GM13976 (cell line): ENCODE results near the gene SLC1A7.

Experiments used
- DNase-seq: peaks from one replicate; pipeline ENCODE4 v3.0.0; 2012; ENCODE audit warnings: low spot score
- CTCF ChIP-seq: IDR thresholded peaks from 2 replicates; pipeline ENCODE4 v1.5.1; 2012; ENCODE audit warnings: borderline replicate concordance, mild to moderate bottlenecking; ENCODE audit not compliant: insufficient read depth; ENCODE audit errors: extremely low read depth, missing control alignments, control extremely low read depth
- in situ Hi-C: fragments of 300-500 bp; cut with MboI; formaldehyde crosslinking; loops from one replicate; pipeline ENCODE4 v1.12.0; 2022; ENCODE audit warnings: low sequenced_read_pairs, mixed read lengths, inconsistent platforms; ENCODE audit not compliant: unreplicated experiment

The SLC1A7 gene

GRCh38 chr1:53061859-53062707, 80.4 kb downstream of the SLC1A7 start, which contains the start of gene PODN:
Gene PODN (plus strand): TSS chr1:53062213. CDS start chr1:53069856, 7,643 bp downstream.
- peak; percentile 55 for DNase-seq
- in situ Hi-C loops, result no loop called here
- no peak for TF ChIP-seq CTCF

GRCh38 chr1:53061123-53061858, 81.1 kb downstream of the SLC1A7 start:
- no peak for TF ChIP-seq CTCF
- DNase-seq, result peak; percentile 20
- in situ Hi-C loops, result no loop called here

GRCh38 chr1:53060579-53060978, 81.9 kb downstream of the SLC1A7 start:
- in situ Hi-C loops, result no loop called here
- TF ChIP-seq CTCF, result no peak
- DNase-seq, result no peak

GRCh38 chr1:53057127-53057526, 85.3 kb downstream of the SLC1A7 start:
- no peak for TF ChIP-seq CTCF
- in situ Hi-C loops, result no loop called here
- no peak for DNase-seq

GRCh38 chr1:53051676-53052075, 90.8 kb downstream of the SLC1A7 start:
- no peak for DNase-seq
- in situ Hi-C loops, result no loop called here
- TF ChIP-seq CTCF, result no peak

GRCh38 chr1:53050310-53050709, 92.1 kb downstream of the SLC1A7 start:
- no peak for TF ChIP-seq CTCF
- in situ Hi-C loops, result no loop called here
- DNase-seq, result no peak
